ENCODE results near the gene LRRC7. TPM values are rescaled to one million over a fixed set of nuclear protein-coding genes. Genes with fewer than 3 reads are reported as not detected.
"Not testable (repeated sequence)": the region's sequence is repeated elsewhere in the genome, so short reads cannot be mapped to it uniquely, and the experiment has no call there.

The LRRC7 gene
- total and polyA plus RNA-seq, 9 donors, result 0.01 to 0.45 (median 0.13) TPM; not detected in 4

DNA sequence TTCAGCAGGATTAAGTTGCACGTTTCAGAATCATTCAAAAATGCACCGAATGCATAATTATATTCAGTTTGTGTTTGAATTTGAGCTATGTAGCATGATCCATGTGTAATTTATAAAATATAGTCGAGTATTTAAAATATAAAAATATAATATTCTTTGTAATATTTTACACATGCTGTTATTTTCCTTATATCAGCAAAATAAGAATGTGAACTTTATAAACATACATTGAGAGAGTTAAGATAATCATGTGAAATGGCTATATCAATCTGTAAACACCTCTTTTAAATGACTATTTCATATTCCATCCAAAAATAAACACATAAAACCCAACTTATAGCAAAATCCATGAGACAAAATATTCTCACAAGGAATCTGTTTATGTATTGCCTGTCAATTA lies 303.7 kb downstream of the LRRC7 start:
- DNase-seq, result no peak
- intact Hi-C loops (cut with DNase I), result no loop called here
- no peaks in the 10 kb centered on the region for H3K27me3 ChIP-seq
- H3K27ac ChIP-seq, result no peak overlapping the region
- no peak overlapping the region for H3K4me3 ChIP-seq
- WGBS, 3 donors, result 19 to 37% (median 26%) methylated on average over 3 of the region's 3 CpGs
- no peaks in the 10 kb centered on the region for H3K4me1 ChIP-seq (ENCODE audit: insufficient read depth)
- H3K9me3 ChIP-seq, result no peaks in the 10 kb centered on the region
- no peaks in the 10 kb centered on the region for H3K36me3 ChIP-seq
- TF ChIP-seq EP300 (IDR thresholded peaks at IDR 0.05) (no peak), CTCF (IDR thresholded peaks at IDR 0.05) (no peak), POLR2A (IDR thresholded peaks at IDR 0.05) (no peak)

GRCh38 chr1:69878338-69878737 lies 310.6 kb downstream of the LRRC7 start:
- H3K27me3 ChIP-seq, result no peaks in the 10 kb centered on the region
- 75 to 81% (median 78%) methylated on average over 3 of the region's 3 CpGs for WGBS, 3 donors
- no peaks in the 10 kb centered on the region for H3K36me3 ChIP-seq
- no peaks in the 10 kb centered on the region for H3K9me3 ChIP-seq
- H3K4me3 ChIP-seq, result no peak overlapping the region
- TF ChIP-seq CTCF (IDR thresholded peaks at IDR 0.05) (no peak), POLR2A (IDR thresholded peaks at IDR 0.05) (no peak), EP300 (IDR thresholded peaks at IDR 0.05) (no peak)
- DNase-seq, result no peak
- H3K27ac ChIP-seq, result no peak overlapping the region
- H3K4me1 ChIP-seq (ENCODE audit: insufficient read depth), result no peaks in the 10 kb centered on the region
- intact Hi-C loops (cut with DNase I), result no loop called here

GRCh38 chr1:69888016-69888415 lies 320.3 kb downstream of the LRRC7 start:
- H3K27me3 ChIP-seq; DNase-seq; H3K36me3 ChIP-seq; H3K4me1 ChIP-seq (ENCODE audit: insufficient read depth); H3K9me3 ChIP-seq; H3K4me3 ChIP-seq; intact Hi-C loops (cut with DNase I); H3K27ac ChIP-seq: not testable (repeated sequence)
- 86 to 91% (median 87%) methylated on average over 13 of the region's 14 CpGs for WGBS, 3 donors

GRCh38 chr1:69888657-69889056 lies 320.9 kb downstream of the LRRC7 start:
- H3K4me1 ChIP-seq (ENCODE audit: insufficient read depth), result no peaks in the 10 kb centered on the region
- H3K4me3 ChIP-seq, result no peak overlapping the region
- no peak for DNase-seq
- H3K27me3 ChIP-seq, result no peaks in the 10 kb centered on the region
- no peak overlapping the region for H3K27ac ChIP-seq
- no peaks in the 10 kb centered on the region for H3K36me3 ChIP-seq
- intact Hi-C loops (cut with DNase I), result no loop called here
- TF ChIP-seq POLR2A (IDR thresholded peaks at IDR 0.05) (no peak), EP300 (IDR thresholded peaks at IDR 0.05) (no peak), CTCF (IDR thresholded peaks at IDR 0.05) (no peak)
- H3K9me3 ChIP-seq, result no peaks in the 10 kb centered on the region
- whole genome bisulfite sequencing, 3 donors, result 83 to 94% (median 86%) methylated on average over 1 of the region's 1 CpG

DNA sequence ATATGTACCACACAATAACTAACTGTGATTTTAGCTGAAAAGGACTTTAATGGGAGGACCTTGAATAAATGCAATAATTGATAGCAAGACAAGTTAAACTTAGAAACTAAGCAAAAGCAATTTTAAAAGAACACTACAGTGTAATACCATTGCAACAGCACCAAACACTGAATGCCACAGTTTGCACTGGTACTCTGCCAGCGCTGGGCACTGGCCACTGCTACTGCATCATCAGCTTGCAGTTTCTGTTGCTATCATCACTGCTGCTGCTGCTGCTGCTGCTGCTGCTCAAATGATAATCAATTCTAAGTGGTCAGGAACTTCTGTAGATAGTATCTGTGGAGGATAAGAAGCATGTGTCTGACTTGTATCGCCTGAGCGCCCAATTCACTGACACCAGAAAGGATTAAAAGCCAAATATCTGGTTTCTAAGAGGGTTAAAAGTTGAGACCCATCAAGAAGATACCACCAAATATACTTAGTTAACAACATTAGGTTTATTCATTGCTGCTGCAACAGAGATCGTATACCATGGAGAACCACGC lies 330.8 kb downstream of the LRRC7 start:
- Histone ChIP-seq H3K27ac (no peak overlapping the region), H3K27me3 (no peaks in the 10 kb centered on the region), H3K9me3 (no peaks in the 10 kb centered on the region), H3K36me3 (no peaks in the 10 kb centered on the region), H3K4me1 (ENCODE audit: insufficient read depth) (no peaks in the 10 kb centered on the region), H3K4me3 (no peak overlapping the region)
- intact Hi-C loops (cut with DNase I), result no loop called here
- TF ChIP-seq POLR2A (IDR thresholded peaks at IDR 0.05) (no peak), EP300 (IDR thresholded peaks at IDR 0.05) (no peak), CTCF (IDR thresholded peaks at IDR 0.05) (no peak)
- WGBS, 3 donors, result 90 to 94% (median 90%) methylated on average over 5 of the region's 5 CpGs
- no peak for DNase-seq

Data from ovary (tissue), 9 donors.